ENCODE data around the gene DYNC2LI1.

Gene DYNC2LI1

DNA sequence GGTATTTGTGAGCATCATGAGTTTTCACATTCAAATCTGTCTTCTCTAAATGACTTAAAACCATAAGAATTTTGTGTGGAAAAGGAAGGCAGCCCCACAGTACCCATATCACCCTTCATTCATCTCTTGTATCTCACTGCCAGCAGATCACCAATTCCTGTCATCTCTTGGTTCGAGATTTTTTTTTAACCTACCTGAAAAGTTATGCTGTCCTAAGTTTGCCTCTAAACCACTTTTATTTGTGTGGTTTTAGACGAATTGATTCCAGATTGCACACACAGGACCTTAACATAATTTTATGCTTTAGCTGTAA is 32.8 kb downstream of the DYNC2LI1 start:
- no peak overlapping the region for H3K14ac ChIP-seq (ENCODE audit: low read length)
- no peak overlapping the region for H3K27ac ChIP-seq (replicated peaks; ENCODE audit: low read length)
- H3K23ac ChIP-seq (ENCODE audit: low read depth, low read length, poor library complexity) = no peak overlapping the region
- H3K27me3 ChIP-seq (ENCODE audit: control insufficient read depth in 3 of 3, insufficient read depth in 3 of 3, low read depth in 1 of 3, low read length in 3 of 3) = no peaks in the 10 kb centered on the region
- no peak overlapping the region for H4K91ac ChIP-seq (ENCODE audit: low read depth, low read length, poor library complexity)
- no peaks in the 10 kb centered on the region for H3K4me1 ChIP-seq (ENCODE audit: control insufficient read depth in 2 of 2, insufficient read depth in 1 of 2, low read depth in 1 of 2, low read length in 2 of 2)
- H2BK5ac ChIP-seq (ENCODE audit: low read length) = no peak overlapping the region
- H2BK15ac ChIP-seq (ENCODE audit: low read length) = no peak overlapping the region
- no peak for DNase-seq (ENCODE audit: low spot score)
- no peak overlapping the region for H3K4me3 ChIP-seq (ENCODE audit: low read length in 2 of 2)
- no peak overlapping the region for H3K4ac ChIP-seq (ENCODE audit: low read length)
- H3K18ac ChIP-seq (ENCODE audit: low read length) = no peak overlapping the region
- no CpG with 5 or more reads among the region's 2 CpGs for WGBS, 2 donors (ENCODE audit: extremely low coverage in 2 of 2, insufficient read length in 2 of 2, insufficient replicate concordance in 1 of 2)
- H4K8ac ChIP-seq (ENCODE audit: low read depth, low read length) = no peak overlapping the region
- H3K79me1 ChIP-seq (ENCODE audit: low read depth, low read length) = no peaks in the 10 kb centered on the region
- H2AFZ ChIP-seq (ENCODE audit: low read length) = no peak overlapping the region
- peaks cover 0 to 26% of the 10 kb centered on the region in 2 donors for H3K36me3 ChIP-seq (replicated peaks in 1 of 2; ENCODE audit: control insufficient read depth in 2 of 2, insufficient read depth in 2 of 2, low read length in 2 of 2)
- H2BK120ac ChIP-seq (ENCODE audit: low read depth, low read length) = no peak overlapping the region
- no peak overlapping the region for H2BK12ac ChIP-seq (ENCODE audit: low read length)
- no peak overlapping the region for H2AK5ac ChIP-seq (ENCODE audit: low read depth, low read length)
- H3K4me2 ChIP-seq (ENCODE audit: insufficient read depth, low read length, poor library complexity, severe bottlenecking) = no peak overlapping the region
- no peaks in the 10 kb centered on the region for H3K9me3 ChIP-seq (replicated peaks in 1 of 2; ENCODE audit: control insufficient read depth in 2 of 2, insufficient read depth in 1 of 2, low read depth in 1 of 2, low read length in 2 of 2)
- no peak overlapping the region for H3K9ac ChIP-seq (ENCODE audit: low read depth, low read length, poor library complexity)

DNA sequence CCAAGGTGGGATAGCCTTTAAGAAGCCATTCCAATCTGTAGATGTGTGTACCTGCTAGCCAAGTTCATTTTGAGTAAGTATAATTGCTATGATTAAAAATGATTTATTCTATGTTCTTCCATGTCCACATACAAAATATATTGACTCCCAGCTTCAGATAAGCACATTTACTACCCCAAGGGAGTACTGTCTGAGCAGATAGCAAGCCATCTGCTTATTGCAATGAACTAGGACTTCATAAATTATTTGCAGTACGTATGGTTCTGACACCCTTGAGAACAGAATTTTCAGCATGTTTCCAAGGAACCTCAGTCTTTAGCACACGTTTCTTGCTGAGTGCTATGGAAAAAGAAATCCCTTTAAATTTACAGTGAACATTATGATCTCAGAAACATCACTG is 36.6 kb downstream of the DYNC2LI1 start:
- Histone ChIP-seq H3K4me2 (ENCODE audit: insufficient read depth, low read length, poor library complexity, severe bottlenecking) (no peak overlapping the region), H4K91ac (ENCODE audit: low read depth, low read length, poor library complexity) (no peak overlapping the region), H3K27ac (replicated peaks; ENCODE audit: low read length) (no peak overlapping the region), H3K4ac (ENCODE audit: low read length) (no peak overlapping the region), H3K23ac (ENCODE audit: low read depth, low read length, poor library complexity) (no peak overlapping the region), H3K4me3 (ENCODE audit: low read length in 2 of 2) (no peak overlapping the region), H3K27me3 (ENCODE audit: control insufficient read depth in 3 of 3, insufficient read depth in 3 of 3, low read depth in 1 of 3, low read length in 3 of 3) (no peaks in the 10 kb centered on the region), H2BK5ac (ENCODE audit: low read length) (no peak overlapping the region), H4K8ac (ENCODE audit: low read depth, low read length) (no peak overlapping the region), H2AK5ac (ENCODE audit: low read depth, low read length) (no peak overlapping the region), H2AFZ (ENCODE audit: low read length) (no peak overlapping the region), H2BK120ac (ENCODE audit: low read depth, low read length) (no peak overlapping the region), H3K79me1 (ENCODE audit: low read depth, low read length) (no peaks in the 10 kb centered on the region), H3K9ac (ENCODE audit: low read depth, low read length, poor library complexity) (no peak overlapping the region), H3K9me3 (replicated peaks in 1 of 2; ENCODE audit: control insufficient read depth in 2 of 2, insufficient read depth in 1 of 2, low read depth in 1 of 2, low read length in 2 of 2) (no peaks in the 10 kb centered on the region), H2BK12ac (ENCODE audit: low read length) (no peak overlapping the region), H3K36me3 (replicated peaks in 1 of 2; ENCODE audit: control insufficient read depth in 2 of 2, insufficient read depth in 2 of 2, low read length in 2 of 2) (peaks cover 0 to 18% of the 10 kb centered on the region in 2 donors), H3K14ac (ENCODE audit: low read length) (no peak overlapping the region), H3K18ac (ENCODE audit: low read length) (no peak overlapping the region), H3K4me1 (ENCODE audit: control insufficient read depth in 2 of 2, insufficient read depth in 1 of 2, low read depth in 1 of 2, low read length in 2 of 2) (no peaks in the 10 kb centered on the region), H2BK15ac (ENCODE audit: low read length) (no peak overlapping the region)
- no CpG with 5 or more reads among the region's 2 CpGs for WGBS, 2 donors (ENCODE audit: extremely low coverage in 2 of 2, insufficient read length in 2 of 2, insufficient replicate concordance in 1 of 2)
- no peak for DNase-seq (ENCODE audit: low spot score)

DNA sequence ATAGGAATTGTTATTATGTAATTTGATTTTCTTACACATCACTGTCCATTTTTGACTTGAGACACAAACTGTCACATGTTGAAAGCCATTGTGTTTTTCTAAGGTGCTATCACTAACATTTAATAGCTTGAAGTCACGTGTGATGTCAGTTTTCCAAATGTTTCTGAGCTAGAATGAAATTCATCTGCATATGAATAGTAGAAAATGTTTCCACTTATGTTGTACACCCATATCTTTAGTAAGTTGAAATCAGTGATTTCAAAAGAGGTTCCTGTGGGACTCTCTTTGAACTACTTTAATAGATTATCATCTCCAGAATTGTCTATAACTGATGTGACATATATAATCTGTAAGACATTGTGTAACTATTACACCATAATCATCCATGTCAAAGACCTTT is 37.0 kb downstream of the DYNC2LI1 start:
- H2AFZ ChIP-seq (ENCODE audit: low read length) = no peak overlapping the region
- H3K27ac ChIP-seq (replicated peaks; ENCODE audit: low read length) = no peak overlapping the region
- H2BK12ac ChIP-seq (ENCODE audit: low read length) = no peak overlapping the region
- H3K9ac ChIP-seq (ENCODE audit: low read depth, low read length, poor library complexity) = no peak overlapping the region
- H2AK5ac ChIP-seq (ENCODE audit: low read depth, low read length) = no peak overlapping the region
- H3K4me1 ChIP-seq (ENCODE audit: control insufficient read depth in 2 of 2, insufficient read depth in 1 of 2, low read depth in 1 of 2, low read length in 2 of 2) = no peaks in the 10 kb centered on the region
- H3K4me2 ChIP-seq (ENCODE audit: insufficient read depth, low read length, poor library complexity, severe bottlenecking) = no peak overlapping the region
- H2BK120ac ChIP-seq (ENCODE audit: low read depth, low read length) = no peak overlapping the region
- no peak overlapping the region for H4K8ac ChIP-seq (ENCODE audit: low read depth, low read length)
- no peak overlapping the region for H2BK5ac ChIP-seq (ENCODE audit: low read length)
- no peak overlapping the region for H3K14ac ChIP-seq (ENCODE audit: low read length)
- no peaks in the 10 kb centered on the region for H3K79me1 ChIP-seq (ENCODE audit: low read depth, low read length)
- no peak overlapping the region for H3K23ac ChIP-seq (ENCODE audit: low read depth, low read length, poor library complexity)
- no peaks in the 10 kb centered on the region for H3K9me3 ChIP-seq (replicated peaks in 1 of 2; ENCODE audit: control insufficient read depth in 2 of 2, insufficient read depth in 1 of 2, low read depth in 1 of 2, low read length in 2 of 2)
- H3K18ac ChIP-seq (ENCODE audit: low read length) = no peak overlapping the region
- no peak overlapping the region for H3K4me3 ChIP-seq (ENCODE audit: low read length in 2 of 2)
- no peak overlapping the region for H4K91ac ChIP-seq (ENCODE audit: low read depth, low read length, poor library complexity)
- no peak overlapping the region for H2BK15ac ChIP-seq (ENCODE audit: low read length)
- no peak overlapping the region for H3K4ac ChIP-seq (ENCODE audit: low read length)
- no CpG with 5 or more reads among the region's 1 CpG for WGBS, 2 donors (ENCODE audit: extremely low coverage in 2 of 2, insufficient read length in 2 of 2, insufficient replicate concordance in 1 of 2)
- no peak for DNase-seq (ENCODE audit: low spot score)
- H3K27me3 ChIP-seq (ENCODE audit: control insufficient read depth in 3 of 3, insufficient read depth in 3 of 3, low read depth in 1 of 3, low read length in 3 of 3) = no peaks in the 10 kb centered on the region
- peaks cover 0 to 15% of the 10 kb centered on the region in 2 donors for H3K36me3 ChIP-seq (replicated peaks in 1 of 2; ENCODE audit: control insufficient read depth in 2 of 2, insufficient read depth in 2 of 2, low read length in 2 of 2)

DNA sequence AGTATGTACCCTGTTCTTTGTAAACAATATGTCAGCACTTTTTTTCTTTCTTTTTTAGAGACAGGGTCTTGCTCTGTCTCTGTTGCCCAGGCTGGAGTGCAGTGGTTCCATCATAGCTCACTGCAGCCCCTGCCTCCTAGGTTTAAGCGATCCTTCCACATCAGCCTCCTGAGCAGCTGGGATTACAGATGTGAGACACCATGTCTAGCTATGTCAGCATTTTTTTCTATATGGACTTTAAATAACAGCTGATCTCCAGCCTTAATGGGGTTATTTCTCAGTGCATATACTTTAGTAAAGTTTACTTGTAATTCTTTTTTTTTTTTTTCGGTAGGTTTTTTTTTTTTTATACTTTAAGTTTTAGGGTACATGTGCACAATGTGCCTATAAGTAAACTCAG is 38.2 kb downstream of the DYNC2LI1 start:
- Histone ChIP-seq H3K4me2 (ENCODE audit: insufficient read depth, low read length, poor library complexity, severe bottlenecking) (no peak overlapping the region), H2AK5ac (ENCODE audit: low read depth, low read length) (no peak overlapping the region), H3K9me3 (replicated peaks in 1 of 2; ENCODE audit: control insufficient read depth in 2 of 2, insufficient read depth in 1 of 2, low read depth in 1 of 2, low read length in 2 of 2) (peaks cover 0 to 4% of the 10 kb centered on the region in 2 donors), H2AFZ (ENCODE audit: low read length) (no peak overlapping the region), H3K36me3 (replicated peaks in 1 of 2; ENCODE audit: control insufficient read depth in 2 of 2, insufficient read depth in 2 of 2, low read length in 2 of 2) (peaks cover 0 to 12% of the 10 kb centered on the region in 2 donors), H3K79me1 (ENCODE audit: low read depth, low read length) (no peaks in the 10 kb centered on the region), H2BK5ac (ENCODE audit: low read length) (no peak overlapping the region), H2BK120ac (ENCODE audit: low read depth, low read length) (no peak overlapping the region), H3K23ac (ENCODE audit: low read depth, low read length, poor library complexity) (no peak overlapping the region), H3K4me1 (ENCODE audit: control insufficient read depth in 2 of 2, insufficient read depth in 1 of 2, low read depth in 1 of 2, low read length in 2 of 2) (no peaks in the 10 kb centered on the region), H2BK15ac (ENCODE audit: low read length) (no peak overlapping the region), H4K8ac (ENCODE audit: low read depth, low read length) (no peak overlapping the region), H3K27ac (replicated peaks; ENCODE audit: low read length) (no peak overlapping the region), H3K14ac (ENCODE audit: low read length) (no peak overlapping the region), H3K18ac (ENCODE audit: low read length) (no peak overlapping the region), H3K27me3 (ENCODE audit: control insufficient read depth in 3 of 3, insufficient read depth in 3 of 3, low read depth in 1 of 3, low read length in 3 of 3) (no peaks in the 10 kb centered on the region), H3K9ac (ENCODE audit: low read depth, low read length, poor library complexity) (no peak overlapping the region), H3K4me3 (ENCODE audit: low read length in 2 of 2) (no peak overlapping the region), H4K91ac (ENCODE audit: low read depth, low read length, poor library complexity) (no peak overlapping the region), H3K4ac (ENCODE audit: low read length) (no peak overlapping the region), H2BK12ac (ENCODE audit: low read length) (no peak overlapping the region)
- WGBS, 2 donors (ENCODE audit: extremely low coverage in 2 of 2, insufficient read length in 2 of 2, insufficient replicate concordance in 1 of 2) = no CpG with 5 or more reads among the region's 2 CpGs
- DNase-seq (ENCODE audit: low spot score) = no peak

All from neuronal stem cell (in vitro differentiated cells).